CD4-positive, alpha-beta T cell (primary cell): ENCODE measurements around the gene KBTBD2. TPM values are rescaled to one million over a fixed set of nuclear protein-coding genes. Genes with fewer than 3 reads are reported as not detected.
"Not testable (repeated sequence)": the region's sequence is repeated elsewhere in the genome, so short reads cannot be mapped to it uniquely, and the experiment has no call there.

Experiments used
- ATAC-seq: fragments of 200-7000 bp; cut with Tn5 transposase; one replicate; pipeline ENCODE4 v1.10.0; 2022; ENCODE audit warnings: mild to moderate bottlenecking; ENCODE audit not compliant: poor library complexity
- CTCF ChIA-PET: fragments of 350-600 bp; sonication (Branson Sonifier 250); formaldehyde crosslinking; loops from one replicate; lab custom pipeline; 2021; ENCODE audit warnings: antibody characterized with exemption, inconsistent platforms; lab: Charles Lee
- POLR2A ChIA-PET: fragments of 350-600 bp; sonication (Branson Sonifier 250); formaldehyde crosslinking; loops from one replicate; lab custom pipeline; 2021; ENCODE audit warnings: antibody characterized with exemption, inconsistent platforms; lab: Charles Lee
- DNase-seq, 14 experiments: peaks; one replicate each; pipeline ENCODE4 v3.0.0-alpha.2; 2013 to 2020; ENCODE audit warnings: mixed read lengths in 2 of 14
- H3K27ac ChIP-seq, 2 donors: one replicate each; pipeline versions ENCODE4 v1.5.1 to v1.7.0; 2013; ENCODE audit warnings: low read length in 2 of 2, low read depth in 1 of 2, mild to moderate bottlenecking in 1 of 2
- H3K27me3 ChIP-seq, 2 experiments: 1 replicate in 1 of 2; 2 replicates in 1 of 2; pipeline versions ENCODE4 v1.6.1 to v1.7.0; 2013; ENCODE audit warnings: low read length in 2 of 2, control low read depth in 1 of 2, mild to moderate bottlenecking in 1 of 2, moderate library complexity in 1 of 2; ENCODE audit not compliant: insufficient read depth in 2 of 2, control insufficient read depth in 1 of 2
- H3K36me3 ChIP-seq: one replicate; pipeline ENCODE4 v1.6.1; 2013; ENCODE audit warnings: low read length, control low read depth; ENCODE audit not compliant: insufficient read depth
- H3K4me1 ChIP-seq: one replicate; pipeline ENCODE4 v1.6.1; 2013; ENCODE audit warnings: low read length, control low read depth; ENCODE audit not compliant: insufficient read depth
- H3K4me3 ChIP-seq: one replicate; pipeline ENCODE4 v1.5.1; 2013; ENCODE audit warnings: mild to moderate bottlenecking, low read length, moderate library complexity
- H3K9me3 ChIP-seq, 2 experiments: 1 replicate in 1 of 2; 2 replicates in 1 of 2; pipeline versions ENCODE4 v1.6.1 to v1.7.0; 2013; ENCODE audit warnings: low read length in 2 of 2, mild to moderate bottlenecking in 2 of 2, control low read depth in 1 of 2, moderate library complexity in 1 of 2; ENCODE audit not compliant: control insufficient read depth in 1 of 2, insufficient read depth in 1 of 2
- H3K27ac Mint-ChIP-seq: one replicate; pipeline ENCODE4 v1.8.0; 2020; ENCODE audit warnings: mixed read lengths
- H3K27me3 Mint-ChIP-seq: one replicate; pipeline ENCODE4 v1.8.0; 2021; ENCODE audit warnings: mixed read lengths
- H3K36me3 Mint-ChIP-seq: one replicate; pipeline ENCODE4 v1.8.0; 2021; ENCODE audit warnings: low read depth, mixed read lengths
- H3K4me1 Mint-ChIP-seq: one replicate; pipeline ENCODE4 v1.8.0; 2021; ENCODE audit warnings: low read depth, mixed read lengths
- H3K4me3 Mint-ChIP-seq: one replicate; pipeline ENCODE4 v1.8.0; 2020; ENCODE audit warnings: mild to moderate bottlenecking, mixed read lengths
- H3K9me3 Mint-ChIP-seq: one replicate; pipeline ENCODE4 v1.8.0; 2020; ENCODE audit warnings: mixed read lengths
- CTCF ChIP-seq: fragments of 200-600 bp; IDR thresholded peaks from one replicate; pipeline ENCODE4 v1.8.0; 2022; ENCODE audit warnings: antibody characterized with exemption, mild to moderate bottlenecking
- intact Hi-C, 2 experiments: fragments of 100-400 bp; cut with DNase I in 1 of 2; cut with micrococcal nuclease in 1 of 2; formaldehyde crosslinking; loops; one replicate each; pipeline versions ENCODE4 v1.15.1 to v1.9.0; 2023 to 2025; cut with DNase I, micrococcal nuclease
- total RNA-seq, 174 experiments: library from RNA in 2 of 174; stranded (reverse) in 2 of 174; gene quantifications; one replicate each; pipeline ENCODE4 v1.2.3 and lab custom pipeline; 2021 to 2026

The KBTBD2 gene
- total RNA-seq, 2 experiments from 2014 or later = 92.3 to 93.9 TPM

- H3K9me3 Mint-ChIP-seq, H3K27ac ChIP-seq, H3K4me3 ChIP-seq, H3K36me3 Mint-ChIP-seq, DNase-seq, CTCF ChIA-PET, H3K36me3 ChIP-seq, H3K4me1 ChIP-seq, H3K4me1 Mint-ChIP-seq, H3K4me3 Mint-ChIP-seq, POLR2A ChIA-PET, ATAC-seq, H3K9me3 ChIP-seq, H3K27me3 ChIP-seq, H3K27ac Mint-ChIP-seq: not testable (repeated sequence)
- peaks cover 35% of the 10 kb centered on the region for H3K27me3 Mint-ChIP-seq
- intact Hi-C loops = loop anchor here (5.0 kb wide), 4 partner anchors 39 to 351 kb away; partner anchors contain the start of gene AVL9 (in 1 of the 2)
Observed at GRCh38 chr7:32848655-32849054, 42.9 kb downstream of the KBTBD2 start.

DNA sequence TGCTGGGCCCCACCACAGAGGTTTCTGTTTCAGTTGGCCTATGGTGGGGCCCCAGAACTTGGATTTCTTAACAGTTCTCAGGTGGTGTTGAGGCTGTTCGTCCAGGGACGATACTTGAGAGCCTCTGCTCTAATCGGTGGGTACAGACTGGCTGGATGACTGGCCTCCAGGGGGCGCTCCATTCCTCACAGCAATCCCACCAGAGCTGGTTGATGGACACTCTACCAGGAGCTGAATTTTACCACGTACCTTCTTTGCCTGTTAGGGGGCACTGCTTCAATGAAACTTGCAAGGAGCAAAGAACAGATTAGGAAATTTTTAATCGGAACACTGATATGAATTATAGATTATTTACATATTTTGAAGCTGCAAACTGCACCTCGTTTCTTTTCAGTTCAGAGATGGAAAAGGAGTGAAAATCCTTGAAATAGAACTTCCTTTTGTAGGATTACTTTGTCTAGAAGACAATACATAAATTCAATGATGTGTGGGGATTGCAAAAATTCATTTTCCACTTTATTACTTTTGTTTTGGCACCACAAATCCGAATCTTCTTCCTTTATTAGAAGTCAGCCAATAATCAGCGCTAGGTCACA lies 44.8 kb downstream of the KBTBD2 start:
- ChIA-PET CTCF (interaction anchor here (0.7 to 3.1 kb wide), 20 partner anchors 14 to 306 kb away, joined by 3 to 38 read pairs (median 4); partner anchors contain the start of genes KBTBD2 and NT5C3A), POLR2A (interaction anchor here (0.8 to 2.9 kb wide), 5 partner anchors 45 to 261 kb away, joined by 3 to 32 read pairs (median 6); partner anchors contain the start of genes KBTBD2 and NT5C3A)
- Histone ChIP-seq H3K9me3 (no peaks in the 10 kb centered on the region), H3K4me3 (no peak overlapping the region), H3K36me3 (no peaks in the 10 kb centered on the region), H3K27ac (no peak overlapping the region), H3K4me1 (peaks cover 5% of the 10 kb centered on the region), H3K27me3 (peaks cover 3 to 4% of the 10 kb centered on the region in 2 experiments)
- DNase-seq (peak; percentile 84 to 97 (median 91)), ATAC-seq (peak; percentile 100)
- Mint-ChIP-seq H3K9me3 (no peaks in the 10 kb centered on the region), H3K4me3 (no peak overlapping the region), H3K36me3 (no peaks in the 10 kb centered on the region), H3K27ac (no peak overlapping the region), H3K27me3 (peaks cover 28% of the 10 kb centered on the region), H3K4me1 (peaks cover 6% of the 10 kb centered on the region)
- intact Hi-C loops = loop anchor here (1.0 to 5.0 kb wide), 9 partner anchors 41 to 349 kb away; partner anchors contain the start of genes AVL9 (in 1 of the 2) and RP9 (in 1 of the 2)
- peak; percentile 90 for TF ChIP-seq CTCF

DNA sequence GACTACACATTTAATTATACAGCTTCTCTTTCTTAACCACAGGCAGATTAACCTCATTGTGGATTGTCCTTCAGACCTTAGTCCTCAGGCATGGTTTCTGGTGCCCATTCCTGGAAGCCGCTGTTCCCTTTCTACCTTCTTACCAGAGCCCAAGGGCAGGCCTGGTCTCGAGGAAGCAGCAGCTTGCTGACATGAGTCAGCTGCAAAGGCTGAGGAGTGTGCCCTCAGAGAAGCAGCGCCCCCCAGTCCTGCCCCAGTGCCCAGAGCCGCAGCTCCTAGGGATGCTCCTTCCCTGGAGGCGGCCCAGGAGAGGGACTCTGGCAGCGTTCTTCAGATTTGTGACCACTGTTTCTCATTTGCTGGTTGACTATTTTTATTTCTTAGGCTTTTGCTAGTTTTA lies 46.8 kb downstream of the KBTBD2 start:
- ChIA-PET CTCF (interaction anchor here (0.6 to 3.1 kb wide), 2 partner anchors 68 to 97 kb away, joined by 3 to 38 read pairs; no protein-coding TSS in a partner anchor), POLR2A (interaction anchor here (2.9 kb wide), 1 partner anchor 47 kb away, joined by 32 read pairs; the partner anchor contains the start of gene KBTBD2)
- not testable (repeated sequence) for H3K9me3 Mint-ChIP-seq, H3K9me3 ChIP-seq, H3K36me3 ChIP-seq, H3K4me1 ChIP-seq, H3K27ac ChIP-seq, H3K27ac Mint-ChIP-seq, ATAC-seq, DNase-seq, H3K27me3 ChIP-seq, H3K4me3 ChIP-seq, H3K4me1 Mint-ChIP-seq, H3K4me3 Mint-ChIP-seq, H3K36me3 Mint-ChIP-seq
- H3K27me3 Mint-ChIP-seq = peaks cover 18% of the 10 kb centered on the region
- intact Hi-C loops = loop anchor here (5.0 kb wide), 4 partner anchors 43 to 347 kb away; partner anchors contain the start of gene AVL9 (in 1 of the 2)

GRCh38 chr7:32843763-32844162 lies 47.8 kb downstream of the KBTBD2 start:
- H3K27ac Mint-ChIP-seq, H3K36me3 ChIP-seq, H3K4me1 ChIP-seq, DNase-seq, H3K27ac ChIP-seq, H3K27me3 ChIP-seq, CTCF ChIA-PET, intact Hi-C loops, H3K4me1 Mint-ChIP-seq, H3K9me3 Mint-ChIP-seq, H3K4me3 ChIP-seq, H3K9me3 ChIP-seq, H3K36me3 Mint-ChIP-seq, POLR2A ChIA-PET, H3K4me3 Mint-ChIP-seq, ATAC-seq: not testable (repeated sequence)
- peaks cover 11% of the 10 kb centered on the region for H3K27me3 Mint-ChIP-seq

DNA sequence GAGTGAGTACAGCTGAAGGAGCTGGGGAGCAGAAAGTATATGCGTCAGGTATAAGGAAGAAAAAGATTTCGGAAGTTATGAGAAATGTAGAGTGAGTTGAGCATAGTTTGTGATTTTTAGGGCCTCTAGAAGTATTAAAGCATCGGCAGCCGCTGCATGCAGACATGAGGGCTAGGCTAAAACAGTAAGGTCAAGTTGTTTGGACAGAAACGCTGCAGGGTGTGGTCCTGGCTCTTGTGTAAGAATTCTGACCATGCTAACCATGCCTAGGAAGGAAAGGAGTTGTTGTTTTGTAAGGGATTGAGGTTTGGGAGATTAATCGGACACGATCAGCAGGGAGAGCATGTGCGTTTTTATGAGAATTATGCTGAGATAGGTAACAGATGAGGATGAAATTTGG lies 51.7 kb downstream of the KBTBD2 start:
- H3K27me3 ChIP-seq, H3K36me3 ChIP-seq, POLR2A ChIA-PET, H3K9me3 Mint-ChIP-seq, DNase-seq, H3K4me1 ChIP-seq, ATAC-seq, H3K36me3 Mint-ChIP-seq, H3K9me3 ChIP-seq, H3K27ac ChIP-seq, intact Hi-C loops, H3K27me3 Mint-ChIP-seq, CTCF ChIA-PET, H3K4me3 ChIP-seq, H3K4me3 Mint-ChIP-seq, H3K4me1 Mint-ChIP-seq, H3K27ac Mint-ChIP-seq: not testable (repeated sequence)

DNA sequence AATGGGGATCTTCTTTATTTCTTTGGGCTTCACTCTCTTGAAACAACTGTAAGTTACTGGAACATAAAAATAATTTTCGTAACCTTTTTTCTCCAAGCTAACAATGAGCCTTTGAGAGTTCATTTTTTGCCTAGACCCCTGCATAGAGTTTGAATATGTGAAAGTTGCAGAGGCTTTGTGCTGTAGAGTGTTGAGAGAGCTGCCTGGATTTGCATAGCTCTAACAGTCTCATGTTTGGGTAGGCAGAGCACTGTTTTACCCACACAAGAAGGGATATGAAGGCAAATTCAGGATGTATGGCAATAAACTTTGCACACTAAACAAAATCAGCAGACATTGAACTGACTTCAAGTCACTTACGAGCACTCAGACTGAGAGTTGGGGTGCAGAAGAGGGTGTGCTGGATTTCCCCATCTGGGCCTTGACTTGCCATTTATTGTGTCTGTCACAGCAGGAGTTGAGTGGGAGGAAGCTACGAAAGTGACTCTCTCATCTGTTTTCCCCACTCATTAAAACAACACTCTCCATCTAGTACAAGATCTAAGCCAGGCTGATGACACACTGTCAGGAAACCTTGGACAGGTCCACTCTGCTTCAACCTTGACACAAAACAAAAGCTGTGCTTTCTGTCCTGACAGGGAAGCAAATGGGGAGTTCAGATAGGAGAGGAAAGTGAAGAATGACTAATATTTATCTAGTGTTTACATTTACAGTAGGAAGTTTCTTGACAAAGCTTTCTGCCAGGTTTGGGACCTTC lies 62.4 kb downstream of the KBTBD2 start:
- H3K9me3 ChIP-seq, H3K9me3 Mint-ChIP-seq, H3K27ac ChIP-seq, H3K36me3 Mint-ChIP-seq, DNase-seq, intact Hi-C loops, POLR2A ChIA-PET, H3K4me3 ChIP-seq, CTCF ChIA-PET, H3K27me3 Mint-ChIP-seq, H3K4me3 Mint-ChIP-seq, H3K4me1 ChIP-seq, H3K4me1 Mint-ChIP-seq, H3K36me3 ChIP-seq, H3K27me3 ChIP-seq, H3K27ac Mint-ChIP-seq, ATAC-seq: not testable (repeated sequence)
